Liver (tissue), 3 donors: ENCODE results near the gene OPA3.

ENCODE experiments used
- EGR1 ChIP-seq, 2 donors: IDR thresholded peaks; 2 replicates each; pipeline ENCODE4 v1.6.1; 2016 to 2018; ENCODE audit warnings: antibody characterized with exemption in 2 of 2, low read depth in 2 of 2
- JUND ChIP-seq, 2 donors: IDR thresholded peaks; 2 replicates each; pipeline ENCODE4 v1.6.1; 2016; ENCODE audit warnings: antibody characterized with exemption in 2 of 2
- NR2F2 ChIP-seq: IDR thresholded peaks from 2 replicates; pipeline ENCODE4 v1.6.1; 2016; ENCODE audit warnings: antibody characterized with exemption
- RAD21 ChIP-seq, 2 donors: IDR thresholded peaks; 2 replicates each; pipeline ENCODE4 v1.6.1; 2016; ENCODE audit warnings: antibody characterized with exemption in 2 of 2, mild to moderate bottlenecking in 2 of 2
- RXRA ChIP-seq, 2 donors: IDR thresholded peaks; 2 replicates each; pipeline ENCODE4 v1.6.1; 2017 to 2018; ENCODE audit warnings: antibody characterized with exemption in 2 of 2, mild to moderate bottlenecking in 1 of 2
- TF ChIP-seq, protein P1 (sequence below): fragments of 150-350 bp; IDR thresholded peaks from 2 replicates; pipeline ENCODE4 v1.5.1; 2017; ENCODE audit warnings: improper control_type of control experiment, low read depth, low read length; ENCODE audit not compliant: missing input control
- TF ChIP-seq, protein P2 (sequence below): IDR thresholded peaks from 2 replicates; pipeline ENCODE4 v1.6.1; 2016; ENCODE audit warnings: antibody characterized with exemption
- TF ChIP-seq, protein P3 (sequence below): IDR thresholded peaks from 2 replicates; pipeline ENCODE4 v1.6.1; 2016; ENCODE audit warnings: antibody characterized with exemption, mild to moderate bottlenecking
- donor health status: healthy.
- donor health status: healthy.

DNA sequence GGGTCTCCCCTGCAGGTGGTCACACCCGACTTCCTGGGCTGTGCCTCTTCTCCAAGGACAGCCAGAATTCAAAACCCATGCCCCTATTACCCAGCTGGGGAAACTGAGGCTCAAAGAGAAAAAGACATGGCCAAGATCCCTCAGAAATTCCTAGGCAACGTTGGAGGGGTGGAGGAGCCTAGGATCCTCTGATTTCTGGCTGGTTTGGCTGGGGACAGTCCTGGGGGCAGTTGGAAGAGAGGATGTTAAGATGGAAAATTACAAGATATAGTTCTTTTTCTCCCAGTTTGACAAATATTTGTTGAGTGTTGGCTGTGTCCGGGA lies 74.9 kb downstream of the OPA3 start:
- TF ChIP-seq, protein P1, sequence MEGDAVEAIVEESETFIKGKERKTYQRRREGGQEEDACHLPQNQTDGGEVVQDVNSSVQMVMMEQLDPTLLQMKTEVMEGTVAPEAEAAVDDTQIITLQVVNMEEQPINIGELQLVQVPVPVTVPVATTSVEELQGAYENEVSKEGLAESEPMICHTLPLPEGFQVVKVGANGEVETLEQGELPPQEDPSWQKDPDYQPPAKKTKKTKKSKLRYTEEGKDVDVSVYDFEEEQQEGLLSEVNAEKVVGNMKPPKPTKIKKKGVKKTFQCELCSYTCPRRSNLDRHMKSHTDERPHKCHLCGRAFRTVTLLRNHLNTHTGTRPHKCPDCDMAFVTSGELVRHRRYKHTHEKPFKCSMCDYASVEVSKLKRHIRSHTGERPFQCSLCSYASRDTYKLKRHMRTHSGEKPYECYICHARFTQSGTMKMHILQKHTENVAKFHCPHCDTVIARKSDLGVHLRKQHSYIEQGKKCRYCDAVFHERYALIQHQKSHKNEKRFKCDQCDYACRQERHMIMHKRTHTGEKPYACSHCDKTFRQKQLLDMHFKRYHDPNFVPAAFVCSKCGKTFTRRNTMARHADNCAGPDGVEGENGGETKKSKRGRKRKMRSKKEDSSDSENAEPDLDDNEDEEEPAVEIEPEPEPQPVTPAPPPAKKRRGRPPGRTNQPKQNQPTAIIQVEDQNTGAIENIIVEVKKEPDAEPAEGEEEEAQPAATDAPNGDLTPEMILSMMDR = no peak
- TF ChIP-seq NR2F2 = no peak
- no peak for TF ChIP-seq RXRA (IDR thresholded peaks at IDR 0.05)
- TF ChIP-seq JUND (IDR thresholded peaks at IDR 0.05) = no peak
- TF ChIP-seq, protein P2, sequence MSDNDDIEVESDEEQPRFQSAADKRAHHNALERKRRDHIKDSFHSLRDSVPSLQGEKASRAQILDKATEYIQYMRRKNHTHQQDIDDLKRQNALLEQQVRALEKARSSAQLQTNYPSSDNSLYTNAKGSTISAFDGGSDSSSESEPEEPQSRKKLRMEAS = no peak
- TF ChIP-seq RAD21 (IDR thresholded peaks at IDR 0.05) = no peak
- no peak for TF ChIP-seq EGR1 (IDR thresholded peaks at IDR 0.05; ENCODE audit: low read depth in 2 of 2)
- TF ChIP-seq, protein P3, sequence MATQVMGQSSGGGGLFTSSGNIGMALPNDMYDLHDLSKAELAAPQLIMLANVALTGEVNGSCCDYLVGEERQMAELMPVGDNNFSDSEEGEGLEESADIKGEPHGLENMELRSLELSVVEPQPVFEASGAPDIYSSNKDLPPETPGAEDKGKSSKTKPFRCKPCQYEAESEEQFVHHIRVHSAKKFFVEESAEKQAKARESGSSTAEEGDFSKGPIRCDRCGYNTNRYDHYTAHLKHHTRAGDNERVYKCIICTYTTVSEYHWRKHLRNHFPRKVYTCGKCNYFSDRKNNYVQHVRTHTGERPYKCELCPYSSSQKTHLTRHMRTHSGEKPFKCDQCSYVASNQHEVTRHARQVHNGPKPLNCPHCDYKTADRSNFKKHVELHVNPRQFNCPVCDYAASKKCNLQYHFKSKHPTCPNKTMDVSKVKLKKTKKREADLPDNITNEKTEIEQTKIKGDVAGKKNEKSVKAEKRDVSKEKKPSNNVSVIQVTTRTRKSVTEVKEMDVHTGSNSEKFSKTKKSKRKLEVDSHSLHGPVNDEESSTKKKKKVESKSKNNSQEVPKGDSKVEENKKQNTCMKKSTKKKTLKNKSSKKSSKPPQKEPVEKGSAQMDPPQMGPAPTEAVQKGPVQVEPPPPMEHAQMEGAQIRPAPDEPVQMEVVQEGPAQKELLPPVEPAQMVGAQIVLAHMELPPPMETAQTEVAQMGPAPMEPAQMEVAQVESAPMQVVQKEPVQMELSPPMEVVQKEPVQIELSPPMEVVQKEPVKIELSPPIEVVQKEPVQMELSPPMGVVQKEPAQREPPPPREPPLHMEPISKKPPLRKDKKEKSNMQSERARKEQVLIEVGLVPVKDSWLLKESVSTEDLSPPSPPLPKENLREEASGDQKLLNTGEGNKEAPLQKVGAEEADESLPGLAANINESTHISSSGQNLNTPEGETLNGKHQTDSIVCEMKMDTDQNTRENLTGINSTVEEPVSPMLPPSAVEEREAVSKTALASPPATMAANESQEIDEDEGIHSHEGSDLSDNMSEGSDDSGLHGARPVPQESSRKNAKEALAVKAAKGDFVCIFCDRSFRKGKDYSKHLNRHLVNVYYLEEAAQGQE = no peak
